Neural progenitor cell (in vitro differentiated cells): Measurements from ENCODE around the gene KIF21A. TPM values are rescaled to one million over a fixed set of nuclear protein-coding genes. Genes with fewer than 3 reads are reported as not detected.

Experiments
- DNase-seq: peaks from one replicate; pipeline ENCODE4 v3.0.0-alpha.2; 2016; ENCODE audit warnings: low spot score
- H2AFZ ChIP-seq: fragments of 200-600 bp; sonication (generic); replicated peaks from 2 replicates; pipeline ENCODE4 v1.6.1; 2016; ENCODE audit warnings: antibody characterized with exemption
- H3F3A ChIP-seq: fragments of 200-600 bp; sonication (generic); 2 replicates; pipeline ENCODE4 v1.6.1; 2016; ENCODE audit warnings: antibody characterized with exemption, low read depth
- H3K27ac ChIP-seq: fragments of 200-600 bp; sonication (generic); 2 replicates; pipeline ENCODE4 v1.5.1; 2016; ENCODE audit warnings: mild to moderate bottlenecking
- H3K27me3 ChIP-seq: fragments of 200-600 bp; sonication (generic); 2 replicates; pipeline ENCODE4 v1.6.1; 2016; ENCODE audit warnings: mild to moderate bottlenecking, moderate library complexity
- H3K36me3 ChIP-seq: fragments of 200-600 bp; sonication (generic); 2 replicates; pipeline ENCODE4 v1.5.1; 2016
- H3K4me1 ChIP-seq: fragments of 200-600 bp; sonication (generic); 2 replicates; pipeline ENCODE4 v1.6.1; 2016; ENCODE audit warnings: mixed run types
- H3K4me2 ChIP-seq: fragments of 200-600 bp; sonication (generic); 2 replicates; pipeline ENCODE4 v1.6.1; 2016
- H3K4me3 ChIP-seq: fragments of 200-600 bp; sonication (generic); 2 replicates; pipeline ENCODE4 v1.5.1; 2016
- H3K79me2 ChIP-seq: fragments of 200-600 bp; sonication (generic); 2 replicates; pipeline ENCODE4 v1.6.1; 2016; ENCODE audit warnings: low read depth
- H3K9ac ChIP-seq: fragments of 200-600 bp; sonication (generic); 2 replicates; pipeline ENCODE4 v1.6.1; 2016
- H3K9me3 ChIP-seq: fragments of 200-600 bp; sonication (generic); 2 replicates; pipeline ENCODE4 v1.5.1; 2016; ENCODE audit warnings: low read depth
- H4K20me1 ChIP-seq: fragments of 200-600 bp; sonication (generic); 2 replicates; pipeline ENCODE4 v1.6.1; 2016; ENCODE audit warnings: low read depth
- H3K27ac Mint-ChIP-seq: 3 replicates; pipeline ENCODE4 v1.8.0; 2021; ENCODE audit warnings: mixed read lengths
- H3K27me3 Mint-ChIP-seq: 2 replicates; pipeline ENCODE4 v1.8.0; 2022; ENCODE audit warnings: low read depth, mild to moderate bottlenecking, inconsistent platforms, moderate library complexity, mixed read lengths; ENCODE audit not compliant: insufficient read depth
- H3K36me3 Mint-ChIP-seq: 3 replicates; pipeline ENCODE4 v1.8.0; 2021; ENCODE audit warnings: mixed read lengths
- H3K4me1 Mint-ChIP-seq: 3 replicates; pipeline ENCODE4 v1.8.0; 2021; ENCODE audit warnings: mixed read lengths
- H3K4me3 Mint-ChIP-seq: 3 replicates; pipeline ENCODE4 v1.8.0; 2021; ENCODE audit warnings: mild to moderate bottlenecking, moderate library complexity, mixed read lengths
- H3K9me3 Mint-ChIP-seq: 3 replicates; pipeline ENCODE4 v1.8.0; 2020; ENCODE audit warnings: mixed read lengths
- CTCF ChIP-seq: fragments of 200-600 bp; sonication (generic); IDR thresholded peaks from 2 replicates; pipeline ENCODE4 v1.5.1; 2017; ENCODE audit warnings: antibody characterized with exemption, mild to moderate bottlenecking
- EZH2 ChIP-seq: fragments of 200-600 bp; sonication (generic); IDR thresholded peaks from 2 replicates; pipeline ENCODE4 v1.6.1; 2017; ENCODE audit warnings: antibody characterized with exemption, mild to moderate bottlenecking, moderate library complexity
- EZH2phosphoT487 ChIP-seq: fragments of 200-600 bp; sonication (generic); IDR thresholded peaks from 2 replicates; pipeline ENCODE4 v1.6.1; 2017; ENCODE audit warnings: antibody characterized with exemption
- total RNA-seq: library from RNA; depleted of rRNA; stranded (reverse); fragments of >200 nt; gene quantifications from 2 replicates; pipeline ENCODE4 v1.2.3, GENCODE V29; 2015; ENCODE audit warnings: low replicate concordance

The KIF21A gene
- total RNA-seq, 1 donor from 2014 or later = 54.2 TPM

GRCh38 chr12:39372929-39373328 lies 70.0 kb downstream of the KIF21A start:
- no peak overlapping the region for H3K27ac ChIP-seq
- TF ChIP-seq EZH2phosphoT487 = no peak
- TF ChIP-seq CTCF = no peak
- no peak for TF ChIP-seq EZH2
- H3F3A ChIP-seq = no peaks in the 10 kb centered on the region
- no peak overlapping the region for H3K9ac ChIP-seq
- H3K4me1 ChIP-seq = no peaks in the 10 kb centered on the region
- H2AFZ ChIP-seq = no peak overlapping the region
- peaks cover 7% of the 10 kb centered on the region for H3K4me1 Mint-ChIP-seq
- no peaks in the 10 kb centered on the region for H3K9me3 Mint-ChIP-seq
- H3K27me3 Mint-ChIP-seq = no peaks in the 10 kb centered on the region
- no peak overlapping the region for H3K4me3 ChIP-seq
- H3K27me3 ChIP-seq = no peaks in the 10 kb centered on the region
- no peaks in the 10 kb centered on the region for H4K20me1 ChIP-seq
- DNase-seq = no peak
- H3K9me3 ChIP-seq = no peaks in the 10 kb centered on the region
- H3K27ac Mint-ChIP-seq = no peak overlapping the region
- peaks cover 20% of the 10 kb centered on the region for H3K36me3 Mint-ChIP-seq
- H3K4me3 Mint-ChIP-seq = no peak overlapping the region
- no peak overlapping the region for H3K4me2 ChIP-seq
- no peaks in the 10 kb centered on the region for H3K36me3 ChIP-seq
- no peaks in the 10 kb centered on the region for H3K79me2 ChIP-seq

- peaks cover 21% of the 10 kb centered on the region for H3K36me3 Mint-ChIP-seq
- Histone ChIP-seq H3K4me1 (no peaks in the 10 kb centered on the region), H3K79me2 (no peaks in the 10 kb centered on the region), H3K9ac (no peak overlapping the region), H3K27ac (no peak overlapping the region), H4K20me1 (no peaks in the 10 kb centered on the region), H3K4me2 (no peak overlapping the region), H3K9me3 (no peaks in the 10 kb centered on the region), H3K36me3 (no peaks in the 10 kb centered on the region), H3K27me3 (no peaks in the 10 kb centered on the region), H2AFZ (no peak overlapping the region), H3K4me3 (no peak overlapping the region), H3F3A (no peaks in the 10 kb centered on the region)
- H3K9me3 Mint-ChIP-seq = no peaks in the 10 kb centered on the region
- peaks cover 7% of the 10 kb centered on the region for H3K4me1 Mint-ChIP-seq
- no peak for TF ChIP-seq CTCF
- no peak for TF ChIP-seq EZH2
- no peak for TF ChIP-seq EZH2phosphoT487
- no peak overlapping the region for H3K27ac Mint-ChIP-seq
- H3K4me3 Mint-ChIP-seq = no peak overlapping the region
- no peak for DNase-seq
- no peaks in the 10 kb centered on the region for H3K27me3 Mint-ChIP-seq
These were observed 70.6 kb downstream of the KIF21A start for GRCh38 chr12:39372204-39372925.

- Histone ChIP-seq H3K79me2 (no peaks in the 10 kb centered on the region), H3K27ac (no peak overlapping the region), H3K27me3 (no peaks in the 10 kb centered on the region), H2AFZ (no peak overlapping the region), H3K4me3 (no peak overlapping the region), H3K4me2 (no peak overlapping the region), H3F3A (no peaks in the 10 kb centered on the region), H4K20me1 (no peaks in the 10 kb centered on the region), H3K36me3 (no peaks in the 10 kb centered on the region), H3K9me3 (no peaks in the 10 kb centered on the region), H3K9ac (no peak overlapping the region), H3K4me1 (no peaks in the 10 kb centered on the region)
- no peak overlapping the region for H3K4me3 Mint-ChIP-seq
- H3K4me1 Mint-ChIP-seq = peaks cover 7% of the 10 kb centered on the region
- TF ChIP-seq CTCF = no peak
- TF ChIP-seq EZH2 = no peak
- TF ChIP-seq EZH2phosphoT487 = no peak
- no peak for DNase-seq
- H3K9me3 Mint-ChIP-seq = no peaks in the 10 kb centered on the region
- H3K27ac Mint-ChIP-seq = no peak overlapping the region
- H3K27me3 Mint-ChIP-seq = peaks cover 2% of the 10 kb centered on the region
- H3K36me3 Mint-ChIP-seq = peaks cover 31% of the 10 kb centered on the region
These were observed 73.2 kb downstream of the KIF21A start for GRCh38 chr12:39369756-39370155.
